K562 (cell line): Measurements from ENCODE around the gene SOST. TPM values are rescaled to one million over a fixed set of nuclear protein-coding genes. Genes with fewer than 3 reads are reported as not detected.

Experiments used
- ATAC-seq: fragments of 200-7000 bp; cut with Tn5 transposase; 3 replicates; pipeline ENCODE4 v1.9.1; 2020; ENCODE audit warnings: moderate library complexity
- BruUV-seq: library from RNA; stranded (reverse); fragments of 400-500 nt; replicated peaks from 2 replicates; lab custom pipeline; 2021; lab: Mats Ljungman, UMichigan
- CTCF ChIA-PET: fragments of 300-600 bp; formaldehyde crosslinking; extraction: SDS; loops from one replicate; lab custom pipeline; 2021; ENCODE audit warnings: low intra/inter-chr PET ratio; lab: Yijun Ruan, JAX
- POLR2A ChIA-PET: fragments of 300-600, 350-650 bp; sonication (Branson Sonifier 250); formaldehyde crosslinking; extraction: SDS; loops from one replicate; lab custom pipeline; 2021; ENCODE audit warnings: antibody characterized with exemption, inconsistent platforms; lab: Yijun Ruan, JAX
- DNase-seq, 4 experiments: peaks; one replicate each; pipeline versions ENCODE4 v3.0.0 to v3.0.0-alpha.2; 2011 to 2018; ENCODE audit warnings: low spot score in 3 of 4, mixed read lengths in 3 of 4; ENCODE audit errors: extremely low read depth in 1 of 4
- FAIRE-seq: peaks from 2 replicates; lab custom pipeline; 2011; peaks lifted over from hg19 to GRCh38; lab: Jason Lieb, UNC
- H2AFZ ChIP-seq: 2 replicates; pipeline ENCODE4 v1.6.0; 2011; ENCODE audit warnings: low read depth, low read length, control low read depth, inconsistent platforms
- H3K27ac ChIP-seq: fragments of 200-600 bp; 3 replicates; pipeline ENCODE4 v1.8.0; 2011; ENCODE audit warnings: low read depth, mild to moderate bottlenecking, control low read depth, inconsistent platforms, low read length, moderate library complexity, mixed read lengths; ENCODE audit errors: extremely low read depth
- H3K27me3 ChIP-seq, 2 experiments: fragments of 300-600 bp in 1 of 2; 2 replicates in 1 of 2; 3 replicates in 1 of 2; pipeline versions ENCODE4 v1.6.0 to v1.8.0; 2011; ENCODE audit warnings: inconsistent platforms in 2 of 2, low read length in 2 of 2, mild to moderate bottlenecking in 1 of 2, mixed read lengths in 1 of 2, moderate library complexity in 1 of 2; ENCODE audit not compliant: control insufficient read depth in 2 of 2, insufficient read depth in 2 of 2
- H3K36me3 ChIP-seq: fragments of 300-600 bp; 3 replicates; pipeline ENCODE4 v1.8.0; 2011; ENCODE audit warnings: mild to moderate bottlenecking, low read length, inconsistent platforms; ENCODE audit not compliant: control insufficient read depth, insufficient read depth
- H3K4me1 ChIP-seq, 2 experiments: fragments of 200-600 bp in 1 of 2; replicated peaks in 1 of 2; 2 replicates in 1 of 2; 3 replicates in 1 of 2; pipeline versions ENCODE4 v1.5.1 to v1.8.0; 2011; ENCODE audit warnings: inconsistent platforms in 2 of 2, low read length in 2 of 2, mild to moderate bottlenecking in 1 of 2, mixed read lengths in 1 of 2, moderate library complexity in 1 of 2; ENCODE audit not compliant: control insufficient read depth in 2 of 2, insufficient read depth in 2 of 2
- H3K4me2 ChIP-seq: 2 replicates; pipeline ENCODE4 v1.6.1; 2011; ENCODE audit warnings: low read length, control low read depth, inconsistent platforms, mixed read lengths; ENCODE audit not compliant: insufficient read depth
- H3K4me3 ChIP-seq: fragments of 200-600 bp; sonication (generic), shearing (Covaris generic); 2 replicates; pipeline ENCODE4 v1.5.1; 2016; ENCODE audit warnings: control low read depth, inconsistent platforms
- H3K79me2 ChIP-seq: fragments of 200-600 bp; 3 replicates; pipeline ENCODE4 v1.8.0; 2011; ENCODE audit warnings: low read length, inconsistent platforms; ENCODE audit not compliant: control insufficient read depth, insufficient read depth
- H3K9ac ChIP-seq, 2 experiments: 2 replicates each; pipeline versions ENCODE4 v1.6.0 to v1.6.1; 2011; ENCODE audit warnings: low read depth in 2 of 2, low read length in 2 of 2, control low read depth in 1 of 2, inconsistent platforms in 1 of 2, mild to moderate bottlenecking in 1 of 2, mixed read lengths in 1 of 2; ENCODE audit not compliant: insufficient read depth in 1 of 2
- H3K9me1 ChIP-seq: one replicate; pipeline ENCODE4 v1.6.0; 2011; ENCODE audit warnings: inconsistent platforms, mild to moderate bottlenecking, low read length, moderate library complexity; ENCODE audit not compliant: control insufficient read depth, insufficient read depth
- H3K9me3 ChIP-seq: replicated peaks from 2 replicates; pipeline ENCODE4 v1.5.1; 2011; ENCODE audit warnings: low read depth, low read length, inconsistent platforms; ENCODE audit not compliant: control insufficient read depth, insufficient read depth
- H4K20me1 ChIP-seq: replicated peaks from 2 replicates; pipeline ENCODE4 v1.6.1; 2011; ENCODE audit warnings: low read length, inconsistent platforms, mixed read lengths; ENCODE audit not compliant: control insufficient read depth, insufficient read depth
- ESRRB ChIP-seq: fragments of 250-450 bp; sonication (Bioruptor Pico); IDR thresholded peaks from 2 replicates; pipeline ENCODE4 v1.5.0; 2020; ENCODE audit warnings: mild to moderate bottlenecking, moderate library complexity, borderline replicate concordance
- PCBP2 ChIP-seq: fragments of 200-400 bp; formaldehyde crosslinking; IDR thresholded peaks from 2 replicates; pipeline ENCODE4 v1.6.1; 2018; ENCODE audit warnings: low read length, low read depth, mild to moderate bottlenecking, moderate library complexity; ENCODE audit not compliant: poor library complexity, severe bottlenecking
- ZFP36 ChIP-seq: fragments of 150-350 bp; IDR thresholded peaks from 2 replicates; pipeline ENCODE4 v1.6.1; 2018; ENCODE audit warnings: low read length, low read depth; ENCODE audit not compliant: partially characterized antibody
- ZFX ChIP-seq: sonication (generic); formaldehyde crosslinking; IDR thresholded peaks from 2 replicates; pipeline ENCODE4 v1.8.0; 2022; ENCODE audit warnings: mild to moderate bottlenecking, missing genetic modification reagents, moderate library complexity
- WGBS: fragments of 100-300 bp; shearing (Covaris generic); methylation state at CpG from one replicate; pipeline ENCODE4 v1.1.6; 2016; ENCODE audit warnings: low coverage, mixed read lengths; ENCODE audit not compliant: insufficient coverage; ENCODE audit errors: missing lambda C conversion rate; 5-methylcytosine and 5-hydroxymethylcytosine counted together
- in situ Hi-C: fragments of 300-500 bp; cut with MboI; formaldehyde crosslinking; loops from 4 replicates; pipeline ENCODE4 v1.15.0; 2018; ENCODE audit warnings: inconsistent platforms, mixed read lengths
- intact Hi-C: fragments of 100-400 bp; cut with micrococcal nuclease; formaldehyde crosslinking; loops from 2 replicates; pipeline ENCODE4 v1.14.2; 2022
- polyA plus RNA-seq, 8 experiments: library from polyadenylated mRNA; depleted of rRNA in 4 of 8; stranded (reverse) in 5 of 8; unstranded in 3 of 8; fragments of >200 nt; fragmentation: Nextera tagmentation in 2 of 8; fragmentation: Illumina TruSeq in 1 of 8; extraction: Ambion mirVana in 2 of 8; extraction: Trizol in 1 of 8; gene quantifications; 2 replicates each; pipeline versions ENCODE4 v1.2.1 to v1.2.3, GENCODE V29; 2011 to 2014; ENCODE audit warnings: inconsistent platforms in 1 of 8, missing spikeins in 1 of 8
- total RNA-seq, 7 experiments: library from RNA; depleted of rRNA in 6 of 7; stranded (reverse); fragments of >200 nt in 6 of 7; fragmentation: Illumina TruSeq in 2 of 7; extraction: Trizol in 2 of 7; gene quantifications; 2 replicates each; pipeline versions ENCODE4 v1.2.1 to v1.2.3, GENCODE V29; 2011 to 2021; ENCODE audit warnings: low replicate concordance in 1 of 7

SOST gene
- total and polyA plus RNA-seq, 9 of the 15 experiments (the other 6 are each of a cell fraction or from before 2014, with no cell fraction given): not detected

- TF ChIP-seq ESRRB (CRISPR knock-in tag) (no peak), PCBP2 (no peak), ZFP36 (no peak)
Observed at GRCh38 chr17:43740541-43740940, 18.1 kb downstream of the SOST start (continued).

- no peak for TF ChIP-seq ZFX (CRISPR knock-in tag)
- no peaks in the 10 kb centered on the region; a peak in 1 of 5 replicates for H3K4me1 ChIP-seq
- H2AFZ ChIP-seq: no peak overlapping the region
- WGBS: 0% methylated on average over 2 of the region's 2 CpGs
- ChIA-PET POLR2A (interaction anchor here (0.6 to 1.0 kb wide), 3 partner anchors 10 to 22 kb away, joined by 3 read pairs; no protein-coding TSS in a partner anchor), CTCF (no interaction called here)
- no peak overlapping the region for H3K9ac ChIP-seq
- no peaks in the 10 kb centered on the region for H3K9me3 ChIP-seq
- DNase-seq (no peak), FAIRE-seq (no peak), ATAC-seq (no peak)
- no peak overlapping the region for H3K27ac ChIP-seq
- peaks cover 10 to 15% of the 10 kb centered on the region in 2 experiments for H3K27me3 ChIP-seq
- in situ Hi-C loops: no loop called here
- no peaks in the 10 kb centered on the region for H3K36me3 ChIP-seq
- intact Hi-C loops: no loop called here
- no peaks in the 10 kb centered on the region for H3K79me2 ChIP-seq
- H4K20me1 ChIP-seq: no peaks in the 10 kb centered on the region
- H3K9me1 ChIP-seq: peaks cover 2% of the 10 kb centered on the region
- H3K4me2 ChIP-seq: no peak overlapping the region
- no TSS peak for BruUV-seq
- no peak overlapping the region for H3K4me3 ChIP-seq
Observed at GRCh38 chr17:43737722-43738121, 20.9 kb downstream of the SOST start.
